H54 (cell line): ENCODE data around the gene RCHY1.

ENCODE experiments used
- DNase-seq: peaks from one replicate; pipeline ENCODE4 v3.0.0; 2011; ENCODE audit warnings: low spot score, mixed read lengths; ENCODE audit not compliant: insufficient read length
- FAIRE-seq: peaks from 3 replicates; lab custom pipeline; 2011; peaks lifted over from hg19 to GRCh38; lab: Jason Lieb, UNC
- POLR2A ChIP-seq: IDR thresholded peaks from 2 replicates; pipeline ENCODE4 v1.6.1; 2011; ENCODE audit warnings: low read depth, mild to moderate bottlenecking, low read length

RCHY1 gene

GRCh38 chr4:75498041-75498440 lies 16.2 kb downstream of the RCHY1 start:
- FAIRE-seq, result no peak
- TF ChIP-seq POLR2A, result no peak

DNA sequence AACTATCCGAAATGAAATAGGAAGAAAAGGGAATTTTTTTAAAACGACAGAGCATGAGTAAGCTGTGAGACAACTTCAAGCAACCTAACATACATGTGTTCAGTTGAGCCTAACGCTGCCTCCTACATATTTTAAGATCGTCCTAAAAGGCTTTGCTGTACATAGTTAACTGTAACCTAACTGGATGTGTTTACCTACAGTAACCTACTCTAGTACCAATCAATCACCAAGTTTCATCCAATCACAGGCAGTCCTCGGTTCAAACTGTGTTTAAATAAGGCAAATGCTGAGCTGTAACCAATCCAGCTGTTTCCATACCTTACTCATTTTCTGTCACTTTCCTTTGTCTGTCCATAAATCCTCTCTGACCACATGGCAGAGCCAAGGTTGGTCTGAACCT lies 17.1 kb downstream of the RCHY1 start:
- no peak for FAIRE-seq

More at GRCh38 chr4:75498041-75498440, 16.2 kb downstream of the RCHY1 start:
- DNase-seq, result no peak

GRCh38 chr4:75496406-75496805 lies 17.8 kb downstream of the RCHY1 start:
- no peak for TF ChIP-seq POLR2A
- no peak for DNase-seq
- FAIRE-seq, result no peak

More for the DNA sequence above, 17.1 kb downstream of the RCHY1 start:
- no peak for DNase-seq
- no peak for TF ChIP-seq POLR2A

DNA sequence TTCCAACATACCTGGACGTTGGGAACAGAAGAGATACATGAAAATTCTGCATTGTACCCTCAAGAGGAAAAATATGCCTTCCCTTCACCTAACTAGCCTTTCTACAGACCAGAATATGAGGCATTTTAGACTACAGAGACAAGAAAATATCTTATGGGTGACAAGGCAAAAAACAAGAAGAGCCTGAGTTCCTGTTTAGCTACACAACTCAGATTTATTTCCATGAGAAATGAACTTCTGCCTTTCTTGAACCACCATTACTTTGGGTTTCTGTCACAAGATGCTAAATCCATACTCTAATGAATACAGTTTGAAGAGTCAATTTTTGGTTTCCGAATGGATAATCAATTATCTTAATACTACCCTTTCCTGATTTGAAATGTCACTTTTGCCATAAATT lies 18.7 kb downstream of the RCHY1 start:
- FAIRE-seq, result no peak
- TF ChIP-seq POLR2A, result no peak

GRCh38 chr4:75494563-75494962 lies 19.6 kb downstream of the RCHY1 start:
- no peak for DNase-seq
- FAIRE-seq, result no peak
- TF ChIP-seq POLR2A, result no peak

More for the DNA sequence above, 18.7 kb downstream of the RCHY1 start:
- DNase-seq, result no peak

DNA sequence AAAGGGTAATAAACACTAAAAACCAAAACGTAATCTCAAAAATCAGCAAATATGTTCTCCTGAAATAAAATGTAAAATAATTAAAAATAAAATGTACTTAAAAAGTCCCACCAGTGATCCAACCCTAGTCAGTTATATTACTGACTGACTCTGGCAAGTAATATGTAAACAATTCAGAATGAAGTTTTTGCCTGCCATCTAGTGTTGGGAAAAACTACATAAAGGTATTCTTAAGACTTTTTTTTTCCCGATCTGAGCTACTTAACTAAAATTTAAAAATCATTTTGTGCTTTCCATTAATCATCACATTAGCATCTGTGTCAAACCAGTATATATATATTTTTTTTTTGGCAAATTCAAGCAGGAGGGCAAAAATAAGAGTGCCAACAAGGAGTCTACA lies 24.0 kb downstream of the RCHY1 start:
- TF ChIP-seq POLR2A, result no peak
- DNase-seq (no peak), FAIRE-seq (no peak)

GRCh38 chr4:75484190-75484589 lies 30.0 kb downstream of the RCHY1 start:
- DNase-seq (no peak), FAIRE-seq (no peak)

GRCh38 chr4:75477201-75477600 lies 37.0 kb downstream of the RCHY1 start:
- no peak for FAIRE-seq
- no peak for DNase-seq

More at GRCh38 chr4:75484190-75484589, 30.0 kb downstream of the RCHY1 start:
- TF ChIP-seq POLR2A, result no peak

DNA sequence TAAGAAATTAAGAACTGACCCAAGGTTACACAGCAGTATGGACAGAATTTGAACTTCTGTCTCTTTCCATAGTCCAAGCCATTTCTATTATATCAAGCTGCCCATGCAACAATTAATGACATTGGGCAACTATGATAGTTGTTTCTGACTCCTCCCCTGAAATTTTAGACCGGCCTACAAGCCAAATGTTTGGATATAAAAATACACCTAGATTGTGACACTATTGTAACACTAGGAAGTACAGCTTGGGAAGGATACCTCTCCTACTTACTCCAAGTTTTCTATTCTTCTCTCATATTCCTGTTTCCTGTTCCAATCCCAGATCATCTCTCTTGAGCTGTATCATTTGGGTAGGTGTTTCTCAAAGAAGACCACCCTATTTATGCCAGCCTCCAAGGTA lies 43.5 kb downstream of the RCHY1 start:
- no peak for TF ChIP-seq POLR2A
- FAIRE-seq (no peak), DNase-seq (no peak)

More at GRCh38 chr4:75477201-75477600, 37.0 kb downstream of the RCHY1 start:
- TF ChIP-seq POLR2A, result no peak

GRCh38 chr4:75469896-75470295 lies 44.3 kb downstream of the RCHY1 start:
- no peak for DNase-seq
- FAIRE-seq, result no peak
- TF ChIP-seq POLR2A, result no peak

GRCh38 chr4:75457365-75457764 lies 56.8 kb downstream of the RCHY1 start:
- FAIRE-seq (no peak), DNase-seq (no peak)
- TF ChIP-seq POLR2A, result no peak

GRCh38 chr4:75434105-75434504 lies 80.1 kb downstream of the RCHY1 start:
- FAIRE-seq (no peak), DNase-seq (no peak)
- no peak for TF ChIP-seq POLR2A

GRCh38 chr4:75432683-75433082 lies 81.5 kb downstream of the RCHY1 start:
- FAIRE-seq (no peak), DNase-seq (peak; percentile 4)
- no peak for TF ChIP-seq POLR2A

- no peak for FAIRE-seq
- no peak for TF ChIP-seq POLR2A
- DNase-seq, result no peak
These were observed 85.0 kb downstream of the RCHY1 start for GRCh38 chr4:75429208-75429607.
